Measurements from ENCODE around the gene SLFN14.

SLFN14 gene

GRCh38 chr17:35542990-35543389 is 17.6 kb downstream of the SLFN14 start:
- no peaks in the 10 kb centered on the region for H3K79me2 ChIP-seq (ENCODE audit: insufficient read depth, low read depth)
- H3K36me3 ChIP-seq (ENCODE audit: insufficient read depth): no peaks in the 10 kb centered on the region
- TF ChIP-seq, protein P1, sequence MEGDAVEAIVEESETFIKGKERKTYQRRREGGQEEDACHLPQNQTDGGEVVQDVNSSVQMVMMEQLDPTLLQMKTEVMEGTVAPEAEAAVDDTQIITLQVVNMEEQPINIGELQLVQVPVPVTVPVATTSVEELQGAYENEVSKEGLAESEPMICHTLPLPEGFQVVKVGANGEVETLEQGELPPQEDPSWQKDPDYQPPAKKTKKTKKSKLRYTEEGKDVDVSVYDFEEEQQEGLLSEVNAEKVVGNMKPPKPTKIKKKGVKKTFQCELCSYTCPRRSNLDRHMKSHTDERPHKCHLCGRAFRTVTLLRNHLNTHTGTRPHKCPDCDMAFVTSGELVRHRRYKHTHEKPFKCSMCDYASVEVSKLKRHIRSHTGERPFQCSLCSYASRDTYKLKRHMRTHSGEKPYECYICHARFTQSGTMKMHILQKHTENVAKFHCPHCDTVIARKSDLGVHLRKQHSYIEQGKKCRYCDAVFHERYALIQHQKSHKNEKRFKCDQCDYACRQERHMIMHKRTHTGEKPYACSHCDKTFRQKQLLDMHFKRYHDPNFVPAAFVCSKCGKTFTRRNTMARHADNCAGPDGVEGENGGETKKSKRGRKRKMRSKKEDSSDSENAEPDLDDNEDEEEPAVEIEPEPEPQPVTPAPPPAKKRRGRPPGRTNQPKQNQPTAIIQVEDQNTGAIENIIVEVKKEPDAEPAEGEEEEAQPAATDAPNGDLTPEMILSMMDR (conservative IDR thresholded peaks at IDR 0.05; ENCODE audit: low read depth, low read length): no peak
- no peaks in the 10 kb centered on the region for H3K27me3 ChIP-seq (ENCODE audit: insufficient read depth, low read depth)
- peaks cover 14% of the 10 kb centered on the region for H3K4me1 ChIP-seq (ENCODE audit: low read depth, poor library complexity, severe bottlenecking)
- H3K4me2 ChIP-seq: no peak overlapping the region
- H3K4me3 ChIP-seq (IDR thresholded peaks at IDR 0.05; ENCODE audit: insufficient read depth, low read depth, low read length): no peak overlapping the region
- no peak overlapping the region for H3K27ac ChIP-seq
- H2AFZ ChIP-seq (ENCODE audit: low read depth): no peak overlapping the region
- H3K9ac ChIP-seq: no peak overlapping the region
- H4K20me1 ChIP-seq (ENCODE audit: insufficient read depth): no peaks in the 10 kb centered on the region

GRCh38 chr17:35541434-35541833 is 19.2 kb downstream of the SLFN14 start:
- Histone ChIP-seq H3K9ac (no peak overlapping the region), H4K20me1 (ENCODE audit: insufficient read depth) (no peaks in the 10 kb centered on the region), H3K79me2 (ENCODE audit: insufficient read depth, low read depth) (no peaks in the 10 kb centered on the region), H3K4me2 (peak overlapping the region; percentile 7; the same call in 1 of the 2 replicates), H3K4me1 (ENCODE audit: low read depth, poor library complexity, severe bottlenecking) (peaks cover 30% of the 10 kb centered on the region), H3K27ac (no peak overlapping the region; the same call in 1 of the 2 replicates), H2AFZ (ENCODE audit: low read depth) (0 out of 2 replicates have a peak overlapping the region, but pooled peaks have one; percentile 51), H3K4me3 (IDR thresholded peaks at IDR 0.05; ENCODE audit: insufficient read depth, low read depth, low read length) (no peak overlapping the region), H3K27me3 (ENCODE audit: insufficient read depth, low read depth) (no peaks in the 10 kb centered on the region), H3K36me3 (ENCODE audit: insufficient read depth) (no peaks in the 10 kb centered on the region)
- TF ChIP-seq, protein P1 (conservative IDR thresholded peaks at IDR 0.05; ENCODE audit: low read depth, low read length): no peak

DNA sequence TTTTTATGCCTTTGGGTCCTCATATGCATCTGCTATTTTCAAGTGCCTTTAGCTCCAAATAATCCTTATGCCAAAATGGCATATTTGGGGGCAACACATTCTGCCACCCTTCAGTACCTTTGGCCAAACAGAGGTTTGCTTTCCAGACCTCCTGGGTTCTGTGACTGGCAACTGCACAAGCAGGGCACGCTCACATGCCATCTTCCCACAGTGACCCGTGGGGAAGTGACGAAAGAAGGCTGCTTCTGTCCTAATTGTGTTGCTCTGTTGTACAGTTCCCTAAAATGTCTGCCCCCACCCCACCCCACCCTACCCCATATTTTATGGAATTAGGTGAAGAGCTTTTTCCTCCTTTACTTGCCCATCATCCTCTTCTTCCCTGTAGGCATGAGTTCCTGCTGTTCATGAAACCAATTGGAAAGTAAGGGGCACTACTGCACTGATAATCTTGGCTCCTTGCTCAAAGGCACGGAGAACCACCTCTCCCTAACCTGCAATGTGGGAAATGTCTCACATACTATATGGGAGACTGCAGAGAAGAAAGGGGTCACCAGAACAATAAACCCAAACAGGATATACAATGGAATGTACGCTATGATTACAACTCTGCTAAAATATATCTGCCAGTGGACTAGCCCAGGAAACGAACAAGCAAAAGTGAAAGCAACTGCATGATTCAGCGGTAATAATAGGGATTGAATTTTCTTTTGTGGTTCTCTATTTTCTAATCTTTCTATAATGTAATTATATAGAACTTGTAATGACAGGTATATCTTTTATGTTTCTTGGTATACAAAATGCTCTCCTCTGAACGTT is 19.8 kb downstream of the SLFN14 start:
- H2AFZ ChIP-seq (ENCODE audit: low read depth): 0 out of 2 replicates have a peak overlapping the region, but pooled peaks have one; percentile 51
- H3K27me3 ChIP-seq (ENCODE audit: insufficient read depth, low read depth): no peaks in the 10 kb centered on the region
- TF ChIP-seq, protein P1 (conservative IDR thresholded peaks at IDR 0.05; ENCODE audit: low read depth, low read length): no peak
- H3K9ac ChIP-seq: no peak overlapping the region
- peaks cover 30% of the 10 kb centered on the region for H3K4me1 ChIP-seq (ENCODE audit: low read depth, poor library complexity, severe bottlenecking)
- H3K4me2 ChIP-seq: peak overlapping the region; percentile 7; the same call in 1 of the 2 replicates
- H4K20me1 ChIP-seq (ENCODE audit: insufficient read depth): no peaks in the 10 kb centered on the region
- H3K79me2 ChIP-seq (ENCODE audit: insufficient read depth, low read depth): no peaks in the 10 kb centered on the region
- H3K4me3 ChIP-seq (IDR thresholded peaks at IDR 0.05; ENCODE audit: insufficient read depth, low read depth, low read length): no peak overlapping the region
- H3K36me3 ChIP-seq (ENCODE audit: insufficient read depth): no peaks in the 10 kb centered on the region
- H3K27ac ChIP-seq: no peak overlapping the region; the same call in 1 of the 2 replicates

- H2AFZ ChIP-seq (ENCODE audit: low read depth): 0 out of 2 replicates have a peak overlapping the region, but pooled peaks have one; percentile 30
- no peaks in the 10 kb centered on the region for H4K20me1 ChIP-seq (ENCODE audit: insufficient read depth)
- H3K27me3 ChIP-seq (ENCODE audit: insufficient read depth, low read depth): no peaks in the 10 kb centered on the region
- H3K9ac ChIP-seq: no peak overlapping the region
- H3K79me2 ChIP-seq (ENCODE audit: insufficient read depth, low read depth): no peaks in the 10 kb centered on the region
- H3K36me3 ChIP-seq (ENCODE audit: insufficient read depth): no peaks in the 10 kb centered on the region
- peaks cover 30% of the 10 kb centered on the region for H3K4me1 ChIP-seq (ENCODE audit: low read depth, poor library complexity, severe bottlenecking)
- H3K4me2 ChIP-seq: no peak overlapping the region
- no peak overlapping the region for H3K4me3 ChIP-seq (IDR thresholded peaks at IDR 0.05; ENCODE audit: insufficient read depth, low read depth, low read length)
- TF ChIP-seq, protein P1 (conservative IDR thresholded peaks at IDR 0.05; ENCODE audit: low read depth, low read length): no peak; the same call in none of the 2 replicates
- H3K27ac ChIP-seq: no peak overlapping the region
Measured at GRCh38 chr17:35539659-35540026, 21.0 kb downstream of the SLFN14 start.

All from KMS-11 (cell line).